GM23248 (cell line): ENCODE measurements around the gene SLC6A2.

Experiments used
- EZH2 ChIP-seq: fragments of 200-600 bp; sonication (generic); IDR thresholded peaks from 2 replicates; pipeline ENCODE4 v1.6.1; 2018; ENCODE audit warnings: antibody characterized with exemption, mild to moderate bottlenecking; ENCODE audit not compliant: insufficient read depth, poor library complexity, severe bottlenecking
- EZH2phosphoT487 ChIP-seq: fragments of 200-600 bp; sonication (generic); IDR thresholded peaks from 2 replicates; pipeline ENCODE4 v1.6.1; 2018; ENCODE audit warnings: antibody characterized with exemption, moderate library complexity, mild to moderate bottlenecking, low read depth; ENCODE audit not compliant: insufficient read depth

- TF ChIP-seq EZH2phosphoT487 (no peak), EZH2 (no peak)
Measured at GRCh38 chr16:55735120-55735781, 79.5 kb downstream of the SLC6A2 start.
